Heart left ventricle (tissue), 16 donors: ENCODE data around the gene BTBD6. TPM values are rescaled to one million over a fixed set of nuclear protein-coding genes. Genes with fewer than 3 reads are reported as not detected.

Experiments used
- ATAC-seq, 4 donors: fragments of 200-7000 bp; cut with Tn5 transposase; one replicate each; pipeline ENCODE4 v1.9.1; 2020 to 2022; ENCODE audit warnings: moderate library complexity in 4 of 4, mild to moderate bottlenecking in 3 of 4, moderate number of reproducible peaks in 1 of 4
- DNase-seq, 5 donors: peaks; one replicate each; pipeline ENCODE4 v3.0.0-alpha.2; 2020
- H3K27ac ChIP-seq, 12 donors: fragments of 200-600 bp; sonication (generic) in 4 of 12; one replicate each; pipeline versions ENCODE4 v1.5.0 to v1.8.0; 2016 to 2022; ENCODE audit warnings: mild to moderate bottlenecking in 2 of 12
- H3K27me3 ChIP-seq, 9 donors: fragments of 200-600 bp; sonication (generic) in 2 of 9; one replicate each; pipeline versions ENCODE4 v1.5.1 to v1.8.0; 2016 to 2022; ENCODE audit warnings: mild to moderate bottlenecking in 3 of 9
- H3K36me3 ChIP-seq, 9 donors: fragments of 200-600 bp; sonication (generic) in 2 of 9; one replicate each; pipeline versions ENCODE4 v1.5.0 to v1.8.0; 2018 to 2022; ENCODE audit warnings: mild to moderate bottlenecking in 2 of 9
- H3K4me1 ChIP-seq, 12 donors: fragments of 200-600 bp; sonication (generic) in 4 of 12; one replicate each; pipeline versions ENCODE4 v1.5.0 to v1.8.0; 2016 to 2022; ENCODE audit warnings: mild to moderate bottlenecking in 3 of 12
- H3K4me3 ChIP-seq, 12 donors: fragments of 200-600 bp; sonication (generic) in 4 of 12; one replicate each; pipeline versions ENCODE4 v1.5.0 to v1.8.0; 2017 to 2022; ENCODE audit warnings: mild to moderate bottlenecking in 9 of 12, moderate library complexity in 4 of 12
- H3K9me3 ChIP-seq, 12 donors: fragments of 200-600 bp; sonication (generic) in 4 of 12; one replicate each; pipeline versions ENCODE4 v1.5.0 to v1.8.0; 2016 to 2022; ENCODE audit warnings: mild to moderate bottlenecking in 1 of 12
- CTCF ChIP-seq, 12 donors: fragments of 200-600 bp; sonication (generic) in 4 of 12; IDR thresholded peaks; one replicate each; pipeline versions ENCODE4 v1.5.0 to v1.8.0; 2018 to 2022; ENCODE audit warnings: antibody characterized with exemption in 12 of 12, mild to moderate bottlenecking in 5 of 12
- POLR2A ChIP-seq, 2 donors: fragments of 450-650 bp; IDR thresholded peaks; one replicate each; pipeline ENCODE4 v1.6.1; 2017; ENCODE audit warnings: antibody characterized with exemption in 2 of 2, mild to moderate bottlenecking in 2 of 2, moderate library complexity in 2 of 2
- WGBS, 4 donors: extraction: QIAGEN DNeasy Blood & Tissue Kit in 2 of 4; methylation state at CpG; one replicate each; pipeline versions ENCODE4 v1.1.5 to v1.1.7; 2013 to 2018; 5-methylcytosine and 5-hydroxymethylcytosine counted together
- intact Hi-C, 10 donors: fragments of 100-400 bp; cut with DNase I; formaldehyde crosslinking; loops; one replicate each; pipeline versions ENCODE4 v1.11.1 to v1.14.2; 2022
- polyA plus RNA-seq, 2 donors: library from polyadenylated mRNA; stranded (reverse); fragments of 200-250 nt; gene quantifications; one replicate each; pipeline ENCODE4 v1.2.3, GENCODE V29; 2013
- total RNA-seq, 9 donors: library from RNA; depleted of rRNA in 2 of 9; stranded (reverse); fragments of >200 nt in 2 of 9; fragmentation: NEBNext Ultra II Directional in 3 of 9; extraction: Animal tissue kit (Norgen Biotek cat#: 25700) in 3 of 9; gene quantifications; one replicate each; pipeline versions ENCODE4 v1.1.0 to v1.2.4, GENCODE V29; 2016 to 2023
- donor health status: ischemic (EF 13 %, LVEDD 7.1; RV severe dilation, severe dysfunction).
- donor health status: healthy with polysubstance abuse.
- donor health status: DM: no; HTN: yes; CAD: no.
- donor health status: DM: no; HTN: no; CAD: no.
- donor health status: ischemic (EF 25% LVEDD 6.9; RV normal size, moderate dysfunction).
- donor health status: ischemic (EF 25% LVEDD 5.7; RV mildly dilated, moderate dysfunction).
- donor health status: healthy.
- donor health status: DM: yes; HTN: yes; CAD: no.
- donor health status: ischemic (EF 35%, LVEDD 5.7; RV mildly dilated, moderate dysfunction).
- donor health status: nonischemic (EF 11% LVEDD 7.7; RV severe dilation, severe dysfunction).
- donor health status: DM: yes; HTN: yes; CAD: no.
- donor health status: PGD.
- donor health status: ischemic (EF 29% LVEDD 5.4; RV normal size, mild dysfunction).
- donor health status: nonischemic (EF 23%, LVEDD 6.1; RV moderate dilation, normal function).

The BTBD6 gene
- total and polyA plus RNA-seq, 11 donors: 28.8 to 56.3 (median 36.9) TPM

DNA sequence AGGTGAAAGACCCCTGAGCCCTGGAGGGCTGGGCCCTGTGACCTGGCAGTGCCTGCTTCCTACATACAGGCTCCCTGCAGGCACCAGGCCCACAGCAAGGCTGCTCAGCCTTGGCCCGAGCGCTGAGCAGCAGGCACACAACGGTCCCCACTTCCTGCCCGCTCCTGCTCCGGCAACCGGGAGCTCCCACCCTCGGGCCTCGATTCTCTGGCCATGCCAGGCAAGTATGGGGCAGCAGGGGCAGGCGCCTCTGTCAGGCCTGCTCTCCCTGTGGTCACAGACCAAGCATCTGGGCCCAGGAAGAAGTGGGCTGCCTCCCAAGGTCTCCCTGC is 36.6 kb upstream of the BTBD6 start:
- 88 to 100% (median 89%) methylated on average over 2 to 9 of the region's 9 CpGs; no CpG with 5 or more reads in 1 of the 4 donors for WGBS, 4 donors

DNA sequence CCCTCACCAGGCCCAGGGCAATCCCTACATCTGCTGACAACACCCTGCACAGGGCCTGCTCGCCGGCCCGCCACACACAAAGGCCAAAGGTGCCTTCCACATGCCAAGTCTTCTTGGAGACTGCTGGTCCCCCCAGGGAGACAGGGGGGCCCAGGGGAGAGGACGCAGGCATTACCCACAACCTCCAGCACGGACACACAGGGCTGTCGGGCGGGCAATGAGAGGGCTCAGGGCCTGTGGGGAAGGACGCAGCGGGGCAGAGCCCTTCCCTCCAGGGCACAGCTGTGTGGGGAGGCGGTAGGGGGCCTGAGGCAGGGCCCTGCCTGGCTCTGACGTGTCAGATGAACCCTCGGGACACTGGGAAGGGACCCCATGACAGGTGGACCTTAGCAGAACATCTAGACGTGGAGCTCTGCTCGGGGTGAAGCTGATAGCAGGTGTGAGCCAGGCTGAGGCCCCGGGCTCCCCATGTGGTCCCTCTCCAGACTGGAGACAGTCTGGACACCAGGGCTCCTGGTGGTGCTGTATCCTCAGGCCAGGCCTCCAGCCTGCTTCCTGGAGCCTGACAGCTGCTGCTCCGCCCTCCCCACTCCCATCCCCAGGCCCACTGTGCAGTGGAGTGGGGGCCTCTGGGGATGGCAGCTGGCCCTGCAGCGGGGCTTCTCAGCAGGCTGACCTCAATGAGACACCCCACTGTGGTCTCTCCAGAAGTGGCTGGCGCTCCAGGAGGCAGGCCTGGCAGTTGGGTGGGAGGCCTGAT is 35.6 kb upstream of the BTBD6 start:
- Histone ChIP-seq H3K4me3 (no peak overlapping the region), H3K27ac (no peak overlapping the region), H3K27me3 (no peaks in the 10 kb centered on the region), H3K36me3 (peaks cover 0 to 61% (median 34%) of the 10 kb centered on the region in 9 donors), H3K4me1 (peaks cover 0 to 2% (median 0%) of the 10 kb centered on the region in 12 donors), H3K9me3 (no peaks in the 10 kb centered on the region)
- no peak for DNase-seq
- intact Hi-C loops: no loop called here
- no peak for ATAC-seq
- TF ChIP-seq POLR2A (IDR thresholded peaks at IDR 0.05) (no peak), CTCF (IDR thresholded peaks at IDR 0.05) (no peak)
- 84 to 94% (median 88%) methylated on average over 12 to 18 of the region's 18 CpGs for WGBS, 4 donors

More for the DNA sequence above, 36.6 kb upstream of the BTBD6 start:
- DNase-seq (peak in 1 of 5 donors; percentile 17), ATAC-seq (no peak)
- Histone ChIP-seq H3K4me3 (no peak overlapping the region), H3K4me1 (peaks cover 0 to 12% (median 8%) of the 10 kb centered on the region in 12 donors), H3K27me3 (no peaks in the 10 kb centered on the region), H3K9me3 (no peaks in the 10 kb centered on the region), H3K36me3 (peaks cover 0 to 52% (median 24%) of the 10 kb centered on the region in 9 donors), H3K27ac (no peak overlapping the region)
- intact Hi-C loops: no loop called here
- no peak for TF ChIP-seq POLR2A (IDR thresholded peaks at IDR 0.05)
- no peak for TF ChIP-seq CTCF (IDR thresholded peaks at IDR 0.05)

GRCh38 chr14:105213361-105213760 is 35.0 kb upstream of the BTBD6 start:
- WGBS, 4 donors: 80 to 91% (median 89%) methylated on average over 9 to 10 of the region's 10 CpGs
- intact Hi-C loops: no loop called here
- Histone ChIP-seq H3K36me3 (peaks cover 0 to 67% (median 39%) of the 10 kb centered on the region in 9 donors), H3K27ac (no peak overlapping the region), H3K9me3 (no peaks in the 10 kb centered on the region), H3K4me1 (no peaks in the 10 kb centered on the region), H3K4me3 (no peak overlapping the region), H3K27me3 (no peaks in the 10 kb centered on the region)
- DNase-seq (no peak), ATAC-seq (no peak)
- no peak for TF ChIP-seq CTCF (IDR thresholded peaks at IDR 0.05)
- TF ChIP-seq POLR2A (IDR thresholded peaks at IDR 0.05): no peak

- H3K4me3 ChIP-seq: no peak overlapping the region
- 88 to 92% (median 91%) methylated on average over 8 to 14 of the region's 14 CpGs for WGBS, 4 donors
- H3K4me1 ChIP-seq: peaks cover 0 to 3% (median 0%) of the 10 kb centered on the region in 12 donors
- DNase-seq (no peak), ATAC-seq (no peak)
- no peaks in the 10 kb centered on the region for H3K27me3 ChIP-seq
- H3K36me3 ChIP-seq: peaks cover 0 to 78% (median 47%) of the 10 kb centered on the region in 9 donors
- intact Hi-C loops: no loop called here
- no peak for TF ChIP-seq POLR2A (IDR thresholded peaks at IDR 0.05)
- TF ChIP-seq CTCF (IDR thresholded peaks at IDR 0.05): no peak
- H3K9me3 ChIP-seq: no peaks in the 10 kb centered on the region
- no peak overlapping the region for H3K27ac ChIP-seq
These were observed 33.9 kb upstream of the BTBD6 start for GRCh38 chr14:105214324-105214915.
